HG02623 (cell line): ENCODE results near the gene ACSL4.
"Not testable (repeated sequence)": the region's sequence is repeated elsewhere in the genome, so short reads cannot be mapped to it uniquely, and the experiment has no call there.

Experiments
- ATAC-seq: cut with Tn5 transposase; IDR thresholded peaks from one replicate; pipeline ENCODE4 v1.9.1; 2021; ENCODE audit warnings: moderate library complexity; ENCODE audit not compliant: unreplicated experiment

ACSL4 gene

GRCh38 chrX:109732807-109733612 is at the start of gene ACSL4:
Gene ACSL4, minus strand, starts transcription at chrX:109733257. Its CDS starts 49,894 bp downstream, at chrX:109683363.
- ATAC-seq = peak; percentile 77

- no peak for ATAC-seq
These were observed 44.7 kb upstream of the ACSL4 start for GRCh38 chrX:109777749-109778148.

- no peak for ATAC-seq
These were observed 43.9 kb upstream of the ACSL4 start for GRCh38 chrX:109776986-109777385.

GRCh38 chrX:109776432-109776831 is 43.4 kb upstream of the ACSL4 start:
- no peak for ATAC-seq

- ATAC-seq = no peak
These were observed 42.3 kb upstream of the ACSL4 start for GRCh38 chrX:109775386-109775785.

GRCh38 chrX:109774706-109775105 is 41.6 kb upstream of the ACSL4 start:
- ATAC-seq = peak; percentile 99

GRCh38 chrX:109774136-109774535 is 41.1 kb upstream of the ACSL4 start:
- no peak for ATAC-seq

GRCh38 chrX:109773374-109773773 is 40.3 kb upstream of the ACSL4 start:
- no peak for ATAC-seq

GRCh38 chrX:109770780-109771179 is 37.7 kb upstream of the ACSL4 start:
- no peak for ATAC-seq

- ATAC-seq = no peak
These were observed 27.8 kb upstream of the ACSL4 start for GRCh38 chrX:109760922-109761250.

GRCh38 chrX:109760209-109760921 is 27.3 kb upstream of the ACSL4 start:
- ATAC-seq = no peak

GRCh38 chrX:109753256-109753655 is 20.2 kb upstream of the ACSL4 start:
- ATAC-seq = no peak

- no peak for ATAC-seq
These were observed 18.6 kb upstream of the ACSL4 start for GRCh38 chrX:109751698-109752097.

GRCh38 chrX:109749207-109749606 is 16.1 kb upstream of the ACSL4 start:
- no peak for ATAC-seq

GRCh38 chrX:109747681-109748080 is 14.6 kb upstream of the ACSL4 start:
- ATAC-seq = no peak

GRCh38 chrX:109742722-109743121 is 9.7 kb upstream of the ACSL4 start:
- ATAC-seq = no peak

GRCh38 chrX:109740896-109741295 is 7.8 kb upstream of the ACSL4 start:
- not testable (repeated sequence) for ATAC-seq

GRCh38 chrX:109740433-109740809 is 7.4 kb upstream of the ACSL4 start:
- no peak for ATAC-seq

GRCh38 chrX:109739625-109740432 is 6.8 kb upstream of the ACSL4 start:
- no peak for ATAC-seq

- no peak for ATAC-seq
These were observed 2.2 kb upstream of the ACSL4 start for GRCh38 chrX:109735202-109735744.

- ATAC-seq = no peak
These were observed 591 bp upstream of the ACSL4 start for GRCh38 chrX:109733613-109734083.
